Stomach (tissue), 9 donors: ENCODE measurements around the gene PKMYT1. TPM values are rescaled to one million over a fixed set of nuclear protein-coding genes. Genes with fewer than 3 reads are reported as not detected.

Experiments used
- DNase-seq, 2 donors: peaks; one replicate each; pipeline versions ENCODE4 v3.0.0 to v3.0.0-alpha.2; 2013 to 2019
- H3K27ac ChIP-seq, 5 donors: fragments of 200-600 bp in 4 of 5; sonication (generic) in 4 of 5; one replicate each; pipeline ENCODE4 v1.5.1; 2013 to 2019; ENCODE audit warnings: mild to moderate bottlenecking in 1 of 5, moderate library complexity in 1 of 5
- H3K27me3 ChIP-seq, 3 donors: fragments of 200-600 bp; sonication (generic); one replicate each; pipeline ENCODE4 v1.5.1; 2017 to 2019; ENCODE audit warnings: mixed run types in 1 of 3
- H3K36me3 ChIP-seq, 4 donors: fragments of 200-600 bp; sonication (generic); 1 replicate in 3 of 4; 2 replicates in 1 of 4; pipeline ENCODE4 v1.5.1; 2016 to 2019
- H3K4me1 ChIP-seq, 4 donors: fragments of 200-600 bp; sonication (generic); one replicate each; pipeline ENCODE4 v1.5.1; 2016 to 2019
- H3K4me3 ChIP-seq, 4 donors: fragments of 200-600 bp; sonication (generic) in 3 of 4; one replicate each; pipeline ENCODE4 v1.5.1; 2016 to 2019; ENCODE audit warnings: mild to moderate bottlenecking in 1 of 4
- H3K9me3 ChIP-seq, 4 donors: fragments of 200-600 bp; sonication (generic); one replicate each; pipeline ENCODE4 v1.5.1; 2016 to 2019
- EP300 ChIP-seq: sonication (generic); formaldehyde crosslinking; IDR thresholded peaks from one replicate; pipeline ENCODE4 v1.6.1; 2017; ENCODE audit warnings: antibody characterized with exemption
- POLR2A ChIP-seq, 4 donors: fragments of 450-650 bp; IDR thresholded peaks; one replicate each; pipeline ENCODE4 v1.6.1; 2016; ENCODE audit warnings: antibody characterized with exemption in 4 of 4, control low read depth in 2 of 4, mild to moderate bottlenecking in 1 of 4, moderate library complexity in 1 of 4
- POLR2AphosphoS5 ChIP-seq, 3 donors: sonication (generic); formaldehyde crosslinking; IDR thresholded peaks; one replicate each; pipeline ENCODE4 v1.6.1; 2016; ENCODE audit warnings: antibody characterized with exemption in 3 of 3
- WGBS, 5 donors: extraction: QIAGEN DNeasy Blood & Tissue Kit in 3 of 5; methylation state at CpG; one replicate each; pipeline versions ENCODE4 v1.1.5 to v1.1.7; 2013 to 2018; 5-methylcytosine and 5-hydroxymethylcytosine counted together
- intact Hi-C: fragments of 100-400 bp; cut with DNase I; formaldehyde crosslinking; loops from one replicate; pipeline ENCODE4 v1.15.1; 2023; ENCODE audit warnings: low total_unique reads
- polyA plus RNA-seq, 3 donors: library from polyadenylated mRNA; stranded (reverse); fragments of 200-250 nt; gene quantifications; one replicate each; pipeline ENCODE4 v1.2.3, GENCODE V29; 2013
- total RNA-seq, 5 donors: library from RNA; depleted of rRNA; stranded (reverse); fragments of >200 nt; gene quantifications; one replicate each; pipeline versions ENCODE4 v1.1.0 to v1.2.3, GENCODE V29; 2014 to 2016
- TF ChIP-seq, protein P1 (sequence below), 7 experiments: fragments of 450-650 bp in 4 of 7; fragments of 200-600 bp in 3 of 7; sonication (generic) in 3 of 7; IDR thresholded peaks; one replicate each; pipeline ENCODE4 v1.5.1; 2016 to 2019; ENCODE audit warnings: antibody characterized with exemption in 7 of 7, control low read depth in 2 of 7, mild to moderate bottlenecking in 1 of 7
- donor health status: healthy with polysubstance abuse.
- donor health status: Bipolar disorder and iron deficiency.
- donor health status: healthy.

The PKMYT1 gene
- total and polyA plus RNA-seq, 8 donors, result 1.8 to 19.3 (median 9.5) TPM

DNA sequence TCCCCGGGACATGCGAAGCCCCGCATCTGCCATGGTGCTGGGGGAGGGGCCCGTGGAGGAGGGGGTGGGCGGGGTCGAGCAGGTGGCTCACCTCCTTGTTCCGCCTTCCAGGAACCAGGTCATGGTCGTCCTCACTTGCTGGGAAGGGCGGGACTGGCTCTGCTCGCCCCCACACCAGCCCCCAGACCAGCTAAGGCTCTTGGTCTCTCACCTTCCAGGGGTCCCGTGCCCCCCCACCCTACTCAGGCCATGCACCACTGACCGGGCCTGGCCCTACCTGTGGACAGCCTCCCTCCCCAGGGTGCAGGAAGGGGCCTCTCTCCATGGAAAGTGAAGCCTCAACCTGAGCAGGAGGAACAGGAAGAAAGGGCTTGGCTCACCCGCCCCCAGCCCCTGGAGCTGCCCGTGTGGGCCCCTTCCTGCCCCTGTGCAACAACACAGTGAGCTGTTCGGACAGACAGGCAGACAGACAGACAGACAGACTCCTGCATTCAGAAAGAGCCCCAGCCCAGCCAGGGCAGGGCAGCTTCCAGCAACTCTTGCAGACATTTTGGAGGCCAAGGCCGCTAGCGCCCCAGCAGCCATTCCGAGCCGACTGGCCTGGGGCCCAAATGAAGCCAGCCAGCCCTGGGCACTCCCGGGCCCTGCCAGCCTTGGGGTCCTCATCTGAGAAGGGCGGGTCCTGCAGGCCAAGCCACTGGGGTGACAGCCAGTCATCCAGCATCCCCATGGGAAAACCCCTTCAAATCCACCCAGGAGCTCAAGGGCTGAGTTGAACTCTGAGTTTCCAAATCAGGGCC is 24.3 kb downstream of the PKMYT1 start:
- intact Hi-C loops, result no loop called here
- no peak for DNase-seq
- 28 to 45% (median 41%) methylated on average over 14 to 21 of the region's 21 CpGs for WGBS, 5 donors

DNA sequence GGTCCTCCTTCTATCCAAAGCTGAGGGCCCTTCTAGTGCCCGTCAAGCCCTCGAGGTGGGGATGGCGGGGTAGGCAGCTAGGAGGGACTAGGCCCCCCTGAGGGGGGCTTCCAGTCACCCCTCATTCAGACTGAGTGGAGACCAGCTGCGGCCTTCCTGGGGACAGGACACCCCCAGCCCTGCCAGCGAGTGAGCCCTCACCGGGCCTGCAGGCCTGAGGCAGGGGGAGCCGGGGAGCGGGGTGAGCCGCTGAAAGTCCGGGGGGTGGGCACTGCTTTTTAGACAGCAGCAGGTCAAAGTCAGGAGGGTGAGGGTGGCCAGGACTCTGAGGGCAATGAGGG is 24.8 kb downstream of the PKMYT1 start:
- intact Hi-C loops, result no loop called here
- H3K36me3 ChIP-seq, result peaks cover 0 to 4% (median under 1%) of the 10 kb centered on the region in 4 donors
- H3K27me3 ChIP-seq, result peaks cover 6 to 65% (median 33%) of the 10 kb centered on the region in 3 donors
- peaks cover 0 to 8% (median 0%) of the 10 kb centered on the region in 4 donors for H3K4me1 ChIP-seq
- no peak overlapping the region for H3K27ac ChIP-seq
- no peak for TF ChIP-seq POLR2AphosphoS5 (IDR thresholded peaks at IDR 0.05)
- no peak for TF ChIP-seq EP300
- no peak for TF ChIP-seq POLR2A (IDR thresholded peaks at IDR 0.05)
- TF ChIP-seq, protein P1, sequence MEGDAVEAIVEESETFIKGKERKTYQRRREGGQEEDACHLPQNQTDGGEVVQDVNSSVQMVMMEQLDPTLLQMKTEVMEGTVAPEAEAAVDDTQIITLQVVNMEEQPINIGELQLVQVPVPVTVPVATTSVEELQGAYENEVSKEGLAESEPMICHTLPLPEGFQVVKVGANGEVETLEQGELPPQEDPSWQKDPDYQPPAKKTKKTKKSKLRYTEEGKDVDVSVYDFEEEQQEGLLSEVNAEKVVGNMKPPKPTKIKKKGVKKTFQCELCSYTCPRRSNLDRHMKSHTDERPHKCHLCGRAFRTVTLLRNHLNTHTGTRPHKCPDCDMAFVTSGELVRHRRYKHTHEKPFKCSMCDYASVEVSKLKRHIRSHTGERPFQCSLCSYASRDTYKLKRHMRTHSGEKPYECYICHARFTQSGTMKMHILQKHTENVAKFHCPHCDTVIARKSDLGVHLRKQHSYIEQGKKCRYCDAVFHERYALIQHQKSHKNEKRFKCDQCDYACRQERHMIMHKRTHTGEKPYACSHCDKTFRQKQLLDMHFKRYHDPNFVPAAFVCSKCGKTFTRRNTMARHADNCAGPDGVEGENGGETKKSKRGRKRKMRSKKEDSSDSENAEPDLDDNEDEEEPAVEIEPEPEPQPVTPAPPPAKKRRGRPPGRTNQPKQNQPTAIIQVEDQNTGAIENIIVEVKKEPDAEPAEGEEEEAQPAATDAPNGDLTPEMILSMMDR (IDR thresholded peaks at IDR 0.05), result no peak
- H3K4me3 ChIP-seq, result no peak overlapping the region
- WGBS, 5 donors, result 48 to 69% (median 55%) methylated on average over 6 to 10 of the region's 10 CpGs
- no peaks in the 10 kb centered on the region for H3K9me3 ChIP-seq
- no peak for DNase-seq

More for the DNA sequence above, 24.3 kb downstream of the PKMYT1 start:
- peaks cover 6 to 70% (median 38%) of the 10 kb centered on the region in 3 donors for H3K27me3 ChIP-seq
- H3K9me3 ChIP-seq, result no peaks in the 10 kb centered on the region
- no peaks in the 10 kb centered on the region for H3K36me3 ChIP-seq
- peaks cover 0 to 8% (median 0%) of the 10 kb centered on the region in 4 donors for H3K4me1 ChIP-seq
- no peak overlapping the region for H3K4me3 ChIP-seq
- no peak overlapping the region for H3K27ac ChIP-seq
- TF ChIP-seq POLR2AphosphoS5 (IDR thresholded peaks at IDR 0.05), result no peak
- TF ChIP-seq EP300, result no peak
- TF ChIP-seq, protein P1 (IDR thresholded peaks at IDR 0.05), result no peak
- no peak for TF ChIP-seq POLR2A (IDR thresholded peaks at IDR 0.05)

GRCh38 chr16:2954656-2955381 is 25.4 kb downstream of the PKMYT1 start:
- Histone ChIP-seq H3K4me3 (no peak overlapping the region), H3K4me1 (peaks cover 0 to 8% (median 0%) of the 10 kb centered on the region in 4 donors), H3K9me3 (no peaks in the 10 kb centered on the region), H3K27me3 (peaks cover 6 to 59% (median 33%) of the 10 kb centered on the region in 3 donors), H3K36me3 (peaks cover 0 to 10% (median 6%) of the 10 kb centered on the region in 4 donors), H3K27ac (no peak overlapping the region)
- intact Hi-C loops, result no loop called here
- TF ChIP-seq, protein P1 (IDR thresholded peaks at IDR 0.05), result no peak
- no peak for DNase-seq
- WGBS, 5 donors, result 24 to 62% (median 48%) methylated on average over 11 to 26 of the region's 26 CpGs

- no peak for DNase-seq
Observed at GRCh38 chr16:2953706-2954627, 26.3 kb downstream of the PKMYT1 start.

More at GRCh38 chr16:2953706-2954627, 26.3 kb downstream of the PKMYT1 start:
- intact Hi-C loops, result no loop called here
- peaks cover 6 to 50% (median 33%) of the 10 kb centered on the region in 3 donors for H3K27me3 ChIP-seq
- no peak for TF ChIP-seq POLR2AphosphoS5 (IDR thresholded peaks at IDR 0.05)
- TF ChIP-seq EP300, result no peak
- TF ChIP-seq POLR2A (IDR thresholded peaks at IDR 0.05), result no peak
- TF ChIP-seq, protein P1 (IDR thresholded peaks at IDR 0.05), result no peak
- H3K36me3 ChIP-seq, result peaks cover 0 to 18% (median 14%) of the 10 kb centered on the region in 4 donors
- H3K4me1 ChIP-seq, result peaks cover 0 to 2% (median 0%) of the 10 kb centered on the region in 4 donors
- WGBS, 5 donors, result 45 to 55% (median 53%) methylated on average over 25 to 31 of the region's 31 CpGs
- H3K27ac ChIP-seq, result no peak overlapping the region
- H3K9me3 ChIP-seq, result no peaks in the 10 kb centered on the region
- no peak overlapping the region for H3K4me3 ChIP-seq
